Adipose tissue (tissue), 3 donors: Measurements from ENCODE around the gene OPTC. TPM values are rescaled to one million over a fixed set of nuclear protein-coding genes. Genes with fewer than 3 reads are reported as not detected.
"Not testable (repeated sequence)": the region's sequence is repeated elsewhere in the genome, so short reads cannot be mapped to it uniquely, and the experiment has no call there.

Source experiments
- H3K27ac ChIP-seq: one replicate; pipeline ENCODE4 v1.5.1; 2013; ENCODE audit warnings: low read depth, low read length
- WGBS, 3 donors: extraction: QIAGEN DNeasy Blood & Tissue Kit; methylation state at CpG; one replicate each; pipeline ENCODE4 v1.1.7; 2013; 5-methylcytosine and 5-hydroxymethylcytosine counted together
- polyA plus RNA-seq, 3 donors: library from polyadenylated mRNA; stranded (reverse); fragments of 200-250 nt; gene quantifications; one replicate each; pipeline ENCODE4 v1.2.3, GENCODE V29; 2013
- donor health status: healthy with polysubstance abuse.
- donor health status: Bipolar disorder and iron deficiency.
- donor health status: healthy.

OPTC gene, protein sequence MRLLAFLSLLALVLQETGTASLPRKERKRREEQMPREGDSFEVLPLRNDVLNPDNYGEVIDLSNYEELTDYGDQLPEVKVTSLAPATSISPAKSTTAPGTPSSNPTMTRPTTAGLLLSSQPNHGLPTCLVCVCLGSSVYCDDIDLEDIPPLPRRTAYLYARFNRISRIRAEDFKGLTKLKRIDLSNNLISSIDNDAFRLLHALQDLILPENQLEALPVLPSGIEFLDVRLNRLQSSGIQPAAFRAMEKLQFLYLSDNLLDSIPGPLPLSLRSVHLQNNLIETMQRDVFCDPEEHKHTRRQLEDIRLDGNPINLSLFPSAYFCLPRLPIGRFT
- polyA plus RNA-seq = not detected

DNA sequence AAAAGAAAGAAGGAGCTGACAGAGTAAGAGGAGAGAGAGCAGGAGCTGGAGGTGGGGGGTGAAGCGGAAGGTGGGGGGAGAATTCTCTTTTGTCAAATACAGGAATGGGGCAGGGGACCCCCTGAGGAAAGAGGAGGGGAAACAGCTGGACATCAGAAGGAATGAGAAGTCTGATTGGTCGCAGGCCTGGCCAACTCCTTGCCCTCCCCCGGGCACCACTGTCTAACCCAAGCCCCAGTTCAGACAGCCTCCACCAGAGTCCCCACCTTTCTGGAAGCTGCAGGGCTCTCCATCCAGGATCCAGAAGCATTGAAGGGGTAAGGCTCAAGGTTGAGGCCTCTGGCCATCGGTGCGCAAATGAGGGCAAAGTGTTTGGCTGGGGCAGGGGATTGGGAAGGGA, at the start of gene OPTC:
OPTC (plus strand) TSS at position 253 of the 400 bp plus-strand sequence. CDS start 1,853 bp downstream, outside the sequence.
- WGBS, 3 donors = 84 to 92% (median 88%) methylated on average over 5 of the region's 5 CpGs
- H3K27ac ChIP-seq = no peak within 1 kb of the TSS

DNA sequence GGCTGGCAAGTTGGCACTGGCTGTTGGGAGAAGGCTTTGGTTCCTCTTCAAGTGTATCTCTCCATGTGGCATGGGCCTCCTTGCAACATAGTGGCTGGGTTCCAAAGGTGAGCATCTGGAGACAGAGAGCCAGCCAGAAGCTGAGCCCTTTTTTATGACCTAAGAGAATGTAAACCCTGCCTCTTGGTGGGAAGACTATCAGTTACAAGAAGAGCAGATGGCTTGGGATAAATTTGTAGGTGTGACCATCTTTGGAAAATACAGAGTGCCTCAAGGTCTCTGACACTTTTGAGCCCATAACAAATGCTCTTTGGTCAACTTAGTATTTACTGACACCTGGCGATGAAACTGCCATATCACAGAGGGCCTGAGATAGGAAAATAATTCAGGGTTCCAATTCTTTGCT, 49.8 kb upstream of the OPTC start:
- WGBS, 3 donors = 93 to 97% (median 93%) methylated on average over 1 of the region's 1 CpG
- no peak overlapping the region for H3K27ac ChIP-seq

DNA sequence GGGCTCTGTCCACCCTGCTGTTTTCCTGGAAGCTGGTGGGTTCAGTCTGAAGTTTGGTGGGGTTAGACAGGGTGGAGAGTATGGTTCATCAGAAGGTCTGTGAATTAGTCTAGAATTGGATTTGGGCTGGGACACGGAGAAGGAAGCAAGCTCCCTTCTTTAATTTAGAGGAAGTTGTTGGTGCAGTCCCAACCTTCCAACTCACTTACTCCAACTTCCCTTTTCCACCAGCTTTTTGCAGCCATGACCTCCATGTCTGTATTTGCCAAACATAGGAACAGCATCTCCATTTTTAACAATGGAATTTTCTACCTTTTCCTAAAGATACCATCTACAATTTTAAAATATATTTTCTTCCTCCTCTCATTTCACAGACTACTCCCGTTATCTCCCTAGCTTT, 46.8 kb upstream of the OPTC start:
- WGBS, 3 donors = 56 to 76% (median 69%) methylated on average over 2 of the region's 2 CpGs
- no peak overlapping the region for H3K27ac ChIP-seq

DNA sequence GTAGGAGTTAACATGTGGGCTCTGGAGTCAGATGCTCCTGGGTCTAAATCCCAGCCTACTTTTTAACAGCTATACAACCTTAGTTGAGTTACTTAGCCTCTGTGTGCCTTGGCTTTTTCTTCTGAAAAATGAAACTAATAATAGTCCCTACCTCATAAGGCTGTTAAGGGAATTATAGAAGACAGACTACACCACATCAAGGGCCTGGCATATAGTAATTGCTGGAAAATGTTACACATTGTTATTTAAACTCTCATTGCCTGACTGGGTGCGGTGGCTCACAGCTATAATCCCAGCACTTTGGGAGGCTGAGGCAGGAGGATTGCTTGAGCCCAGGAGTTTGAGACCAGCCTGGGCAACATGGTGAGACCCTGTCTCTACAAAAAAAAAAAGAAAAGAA, 46.4 kb upstream of the OPTC start:
- H3K27ac ChIP-seq = not testable (repeated sequence)
- 88 to 96% (median 93%) methylated on average over 1 of the region's 1 CpG for WGBS, 3 donors

DNA sequence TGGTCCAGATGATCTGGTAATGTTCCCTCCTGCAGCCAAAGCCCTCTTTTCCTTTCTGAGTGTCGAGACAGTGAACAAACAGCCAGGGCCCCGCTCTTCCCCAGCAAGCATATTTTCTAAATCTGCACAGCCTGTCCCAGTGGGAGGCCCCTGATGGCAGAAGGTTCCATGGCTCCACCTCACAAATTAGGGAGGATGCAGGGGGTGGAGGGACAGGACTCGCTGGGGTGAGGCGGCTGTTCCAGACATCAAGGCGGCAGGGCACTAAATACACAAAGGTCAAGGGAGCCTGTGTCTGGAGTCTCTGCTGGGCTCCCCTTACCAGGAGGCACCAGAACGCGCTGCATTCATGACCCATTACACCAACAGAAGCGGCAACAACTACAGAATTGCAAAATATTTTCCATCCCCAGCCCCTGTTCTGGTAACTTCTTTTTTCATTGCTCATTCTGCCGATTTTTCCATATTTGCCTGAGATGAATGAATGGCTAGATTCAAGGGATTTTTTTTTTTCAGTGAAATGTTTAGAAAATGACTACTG, 45.4 kb upstream of the OPTC start:
- H3K27ac ChIP-seq = no peak overlapping the region
- WGBS, 3 donors = 59 to 73% (median 61%) methylated on average over 9 of the region's 9 CpGs

DNA sequence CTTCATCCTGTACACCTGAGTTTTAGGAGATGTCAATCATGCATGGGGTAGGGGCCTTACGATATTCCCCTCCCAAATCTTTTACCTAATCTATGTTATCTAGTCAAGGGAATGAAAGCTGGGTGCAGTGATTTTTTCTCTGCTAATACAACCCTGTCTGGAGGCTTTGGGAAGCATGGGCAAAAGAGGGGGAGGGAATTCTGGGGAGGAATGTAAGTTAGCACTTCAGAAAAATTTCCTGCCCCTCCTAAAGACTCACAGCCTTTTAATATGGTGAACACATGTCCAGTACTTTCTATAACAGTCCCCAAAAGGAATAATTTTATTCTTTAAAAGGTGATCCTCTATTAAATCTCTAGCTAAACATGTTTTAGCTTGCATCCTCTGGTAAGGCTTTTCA, 44.0 kb upstream of the OPTC start:
- H3K27ac ChIP-seq = no peak overlapping the region
- 53 to 86% (median 82%) methylated on average over 1 of the region's 1 CpG for WGBS, 3 donors

DNA sequence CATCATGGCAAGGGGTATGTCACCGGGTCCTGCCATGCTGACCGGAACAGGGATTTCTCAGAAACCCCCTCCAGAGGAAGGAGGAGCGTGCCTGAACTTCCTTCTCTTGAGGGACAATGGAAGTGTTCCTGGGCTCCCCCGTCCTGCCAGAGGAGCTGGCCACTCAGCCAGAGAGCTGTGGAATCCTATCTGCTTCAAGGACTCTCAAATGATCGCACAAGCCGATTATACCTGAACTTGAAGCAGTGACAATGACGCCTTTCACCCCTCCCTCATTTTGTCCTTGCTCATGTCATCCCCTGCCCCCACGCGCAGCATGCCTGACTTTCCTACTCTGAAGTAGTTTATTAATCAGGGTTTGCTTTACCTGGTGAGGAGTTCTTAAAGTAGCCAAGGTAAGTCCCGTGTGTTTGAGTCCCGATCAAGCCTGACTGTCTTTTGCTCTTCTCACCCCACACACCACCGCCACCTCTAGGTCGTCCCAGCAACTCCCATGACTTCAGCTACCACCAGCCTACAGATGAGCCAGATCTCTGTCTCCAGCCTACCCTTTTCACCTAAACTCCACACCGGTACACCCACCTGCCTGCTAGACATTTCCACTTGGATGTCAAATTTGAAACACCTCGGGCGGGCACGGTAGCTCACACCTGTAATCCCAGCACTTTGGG, 43.3 kb upstream of the OPTC start:
- no peak overlapping the region for H3K27ac ChIP-seq
- WGBS, 3 donors = 51 to 84% (median 80%) methylated on average over 17 of the region's 17 CpGs

DNA sequence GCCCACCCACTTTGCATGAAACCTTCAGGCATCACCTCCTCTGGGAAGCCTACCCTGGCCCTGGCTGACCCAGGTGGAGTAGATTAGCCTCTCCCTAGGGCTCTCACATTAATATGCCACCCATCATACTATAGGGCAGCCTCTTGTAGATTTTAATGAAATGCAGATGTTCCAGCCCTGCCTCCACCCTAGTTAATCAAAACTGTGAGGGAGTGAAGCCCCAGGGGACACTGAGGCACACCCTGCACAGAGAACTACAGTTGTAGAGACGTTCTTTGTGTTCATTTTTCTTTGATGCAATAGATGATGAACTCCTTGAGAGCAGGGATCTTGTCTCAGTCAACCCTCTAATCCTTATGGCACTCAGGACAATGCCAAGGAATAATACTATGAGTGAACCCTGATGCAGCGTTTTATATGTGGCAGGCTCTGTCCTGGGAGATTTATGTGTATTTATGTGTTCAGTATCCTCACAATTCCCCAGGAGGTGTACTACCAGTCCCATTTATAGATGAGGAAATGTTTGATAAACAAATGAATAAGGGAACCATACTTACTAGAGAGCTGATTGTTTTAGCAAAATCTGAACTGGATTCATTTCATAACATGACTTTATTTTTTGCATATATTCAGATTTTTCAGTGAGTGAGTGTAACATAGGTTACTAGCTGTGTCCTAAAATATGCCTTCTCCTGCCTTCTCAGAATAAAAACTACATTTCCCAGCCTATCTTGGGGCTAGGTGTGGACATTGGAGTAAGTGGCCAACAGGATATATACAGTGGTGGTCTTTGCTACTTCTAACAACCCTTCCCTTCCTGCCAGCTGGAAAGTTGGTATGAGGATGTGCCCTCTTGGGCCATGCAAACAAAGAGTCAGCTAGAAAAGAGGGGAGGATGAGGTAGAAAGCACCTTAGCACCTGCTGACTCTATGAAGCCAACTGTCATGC, 41.8 kb upstream of the OPTC start:
- H3K27ac ChIP-seq = no peak overlapping the region

DNA sequence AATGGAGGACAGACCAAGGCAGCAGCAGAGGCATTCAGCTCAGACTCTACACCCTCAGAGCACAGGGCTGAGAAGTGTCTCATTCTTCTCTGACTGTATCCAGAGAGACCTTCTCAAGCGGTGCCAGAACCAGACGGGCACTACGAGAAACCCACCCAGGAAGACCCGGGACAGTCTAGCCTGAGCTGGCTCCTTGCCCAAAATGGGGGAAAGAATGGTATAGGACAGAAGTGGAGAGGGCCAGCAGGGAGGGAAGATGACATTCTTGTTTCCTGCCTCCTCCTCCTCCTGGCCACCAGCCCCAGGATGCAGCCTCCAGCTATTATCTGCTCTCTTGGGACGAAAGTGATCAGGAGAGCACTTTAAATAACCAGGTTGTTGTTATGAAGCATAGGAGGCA, 40.9 kb upstream of the OPTC start:
- WGBS, 3 donors = 72 to 75% (median 75%) methylated on average over 5 of the region's 5 CpGs
- H3K27ac ChIP-seq = no peak overlapping the region

More for the DNA sequence above, 41.8 kb upstream of the OPTC start:
- 48 to 53% (median 52%) methylated on average over 2 of the region's 2 CpGs for WGBS, 3 donors

DNA sequence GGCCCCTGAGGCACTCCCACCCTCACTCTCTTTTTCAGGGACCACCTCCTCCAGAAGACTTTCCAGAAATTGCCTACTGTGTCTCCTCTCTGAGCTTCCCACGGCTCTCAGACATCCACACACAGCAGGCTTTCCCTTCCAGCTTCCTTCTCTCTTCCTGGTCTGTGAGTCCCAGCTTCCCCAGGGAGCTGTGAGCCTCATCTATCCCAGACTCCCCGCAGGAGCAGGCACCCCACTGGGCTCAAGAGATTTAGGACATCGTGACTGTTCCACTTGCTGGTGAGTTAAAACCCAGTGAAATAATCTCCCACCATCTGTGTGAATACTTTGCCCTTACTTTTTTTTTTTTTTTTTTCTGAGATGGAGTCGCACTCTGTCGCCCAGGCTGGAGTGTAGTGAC, 40.3 kb upstream of the OPTC start:
- no peak overlapping the region for H3K27ac ChIP-seq
- 37 to 67% (median 67%) methylated on average over 5 of the region's 5 CpGs for WGBS, 3 donors

DNA sequence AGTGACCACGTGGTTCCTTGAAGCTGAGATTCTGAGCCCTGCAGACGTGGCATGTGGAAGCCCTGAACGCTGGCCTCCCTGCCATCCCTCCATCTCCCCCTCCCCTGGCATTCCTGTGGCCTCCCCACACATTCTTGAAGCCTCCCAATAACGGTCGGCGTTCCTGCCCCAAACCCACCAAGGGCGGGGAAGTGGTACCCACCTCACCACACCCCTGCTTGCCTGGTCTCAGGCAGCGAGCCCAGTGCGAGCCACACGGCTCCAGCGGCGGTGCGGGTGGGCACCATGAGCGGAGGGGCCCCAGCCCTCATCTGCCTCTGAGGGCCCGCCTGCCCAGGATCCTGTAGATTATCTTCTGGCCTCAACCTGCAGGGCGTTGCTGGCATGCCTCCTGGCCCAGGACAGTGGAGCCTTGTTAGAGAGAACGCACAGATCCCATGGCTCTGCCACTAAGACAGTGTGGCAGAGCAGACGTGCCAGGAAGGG, 38.9 kb upstream of the OPTC start:
- no peak overlapping the region for H3K27ac ChIP-seq
- 82 to 91% (median 89%) methylated on average over 18 of the region's 18 CpGs for WGBS, 3 donors

DNA sequence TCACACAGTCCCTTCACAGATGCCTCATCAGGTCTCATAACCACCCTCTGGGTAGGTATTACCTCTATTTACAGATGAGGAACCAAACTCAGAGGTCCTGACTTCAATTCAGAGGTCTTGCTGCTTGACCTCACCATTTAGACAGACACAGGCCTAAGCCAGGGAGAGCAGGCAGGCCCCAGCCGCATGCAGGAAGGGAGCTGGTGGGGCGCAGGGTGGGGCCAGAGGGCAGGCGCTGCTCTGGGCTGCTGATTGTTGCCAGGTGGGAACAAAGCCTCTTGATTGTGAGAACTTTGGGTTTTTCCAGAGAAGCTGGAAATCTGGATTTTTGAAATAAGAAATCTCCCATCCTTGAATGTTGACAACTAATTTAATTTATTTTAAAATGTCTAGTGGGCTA, 38.2 kb upstream of the OPTC start:
- WGBS, 3 donors = 86 to 94% (median 92%) methylated on average over 3 of the region's 3 CpGs
- no peak overlapping the region for H3K27ac ChIP-seq

DNA sequence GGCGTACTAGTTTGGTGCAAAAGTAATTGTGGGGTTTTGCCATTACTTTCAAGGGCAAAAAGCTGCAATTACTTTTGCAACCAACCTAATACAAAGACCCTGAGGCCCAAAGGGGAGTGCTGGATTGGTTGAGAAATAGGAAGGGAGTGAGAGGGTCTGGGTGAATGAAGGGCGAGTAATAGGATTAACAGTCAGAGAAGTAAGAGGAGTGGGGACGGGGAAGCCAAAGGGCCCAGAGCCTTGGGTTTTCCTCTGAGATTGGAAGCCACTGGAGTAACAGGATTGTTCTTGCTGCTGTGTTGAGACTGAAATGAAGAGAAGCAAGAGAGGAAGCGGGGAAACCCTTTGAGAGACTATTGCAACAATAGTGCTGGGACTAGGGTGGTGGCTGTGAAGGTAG, 37.4 kb upstream of the OPTC start:
- 72 to 96% (median 95%) methylated on average over 4 of the region's 4 CpGs for WGBS, 3 donors
- no peak overlapping the region for H3K27ac ChIP-seq

DNA sequence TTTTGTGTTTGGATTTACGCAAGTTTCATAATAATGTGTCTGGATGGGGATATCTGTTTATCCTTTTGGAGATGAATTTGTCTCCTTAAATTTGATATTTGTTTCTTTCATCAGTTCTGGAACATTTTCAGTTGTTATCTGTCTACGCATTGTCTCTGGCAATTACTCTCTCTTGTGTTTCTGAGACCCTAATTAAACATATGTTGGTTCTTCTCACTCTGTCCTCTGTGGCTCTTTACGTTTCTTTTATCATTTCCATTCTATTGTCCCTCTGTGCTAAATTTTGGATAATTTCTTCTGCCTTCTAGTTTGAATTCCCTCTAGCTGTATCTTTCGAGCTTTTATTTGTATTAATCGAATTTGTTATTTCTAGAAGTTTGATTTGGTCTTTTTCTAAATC, 35.9 kb upstream of the OPTC start:
- 89 to 97% (median 96%) methylated on average over 5 of the region's 5 CpGs for WGBS, 3 donors
- no peak overlapping the region for H3K27ac ChIP-seq

DNA sequence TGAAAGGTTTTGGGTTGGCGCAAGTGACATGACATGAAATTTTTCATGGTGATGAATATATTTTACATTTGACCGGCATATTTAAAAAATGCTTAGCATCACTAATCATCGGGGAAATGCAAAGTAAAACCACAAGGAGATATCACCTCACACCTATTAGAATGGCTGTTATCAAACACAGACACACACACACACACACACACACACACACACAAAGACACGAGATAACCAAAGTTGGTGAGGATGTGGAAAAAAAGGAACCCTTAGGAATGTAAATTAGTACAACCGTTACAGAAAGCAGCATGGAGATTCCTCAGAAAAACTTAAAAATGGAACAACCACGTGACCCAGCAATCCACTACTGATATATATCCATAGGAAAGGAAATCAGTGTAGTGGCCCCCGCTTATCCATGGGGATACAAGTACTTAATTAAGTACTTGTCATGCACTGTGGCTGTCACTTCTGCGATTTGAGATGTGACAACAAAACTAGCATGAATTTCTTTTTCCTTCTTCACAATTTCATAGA, 34.2 kb upstream of the OPTC start:
- H3K27ac ChIP-seq = no peak overlapping the region
- WGBS, 3 donors = 57 to 85% (median 80%) methylated on average over 8 of the region's 8 CpGs

DNA sequence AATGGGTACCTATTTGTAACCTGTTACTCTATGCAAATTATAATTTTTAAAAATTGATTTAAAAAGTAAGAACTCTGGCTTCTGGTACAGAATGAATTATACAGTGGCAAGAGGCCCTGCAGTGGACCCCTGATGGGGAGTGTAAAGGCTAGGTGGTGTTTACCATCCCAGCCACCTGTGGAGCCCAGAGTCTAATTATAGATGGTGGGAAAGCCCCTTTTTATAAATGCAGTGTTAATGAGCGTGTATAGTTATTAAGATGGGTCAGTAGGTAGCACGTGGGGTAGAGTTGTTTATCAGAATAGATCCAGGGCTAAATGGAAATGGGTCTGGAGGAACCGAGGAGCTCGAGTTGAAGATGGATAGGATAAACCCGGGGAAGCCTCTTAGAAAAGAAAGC, 32.2 kb upstream of the OPTC start:
- WGBS, 3 donors = 62 to 80% (median 66%) methylated on average over 5 of the region's 5 CpGs
- H3K27ac ChIP-seq = no peak overlapping the region

DNA sequence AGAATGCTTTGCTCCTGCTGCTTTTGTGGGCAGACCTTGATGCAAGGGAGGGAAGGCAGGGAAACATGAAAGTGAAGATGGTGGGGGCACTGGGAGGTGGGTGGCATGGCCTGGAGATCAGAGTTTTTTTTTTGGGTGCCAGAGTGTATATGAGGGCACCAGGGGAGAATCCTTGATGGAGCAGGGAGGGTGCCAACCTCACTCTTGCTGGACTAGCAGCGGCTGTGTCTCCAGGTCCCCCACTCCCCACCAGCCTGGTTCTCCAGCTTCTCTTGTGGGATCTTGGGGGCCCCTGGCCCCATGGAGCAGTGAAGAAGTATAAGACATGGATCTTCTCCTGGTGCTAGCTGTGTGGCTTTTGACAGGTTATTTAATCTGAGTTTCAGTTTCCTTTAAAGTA, 31.8 kb upstream of the OPTC start:
- no peak overlapping the region for H3K27ac ChIP-seq
- WGBS, 3 donors = 91 to 92% (median 92%) methylated on average over 1 of the region's 1 CpG

DNA sequence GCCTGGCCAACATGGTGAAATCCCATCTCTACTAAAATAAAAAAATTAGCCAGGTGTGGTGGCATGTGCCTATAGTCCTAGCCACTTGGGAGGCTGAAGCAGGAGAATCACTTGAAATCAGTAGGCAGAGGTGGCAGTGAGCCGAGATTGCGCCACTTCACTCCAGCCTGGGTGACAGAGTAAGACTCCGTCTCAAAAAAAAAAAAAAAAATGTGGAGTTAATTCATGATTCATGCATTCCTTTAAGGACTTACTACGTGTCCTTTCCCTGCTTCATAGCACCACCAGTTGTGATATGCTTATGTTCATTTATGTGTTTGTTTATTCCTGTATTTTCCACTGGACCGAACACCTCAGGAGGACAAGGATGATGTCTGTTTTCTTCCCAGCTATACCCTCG, 31.1 kb upstream of the OPTC start:
- no peak overlapping the region for H3K27ac ChIP-seq
- 71 to 80% (median 76%) methylated on average over 6 of the region's 6 CpGs for WGBS, 3 donors
